Cardiac muscle cell (in vitro differentiated cells and primary cell): ENCODE data around the gene GRM4. TPM values are rescaled to one million over a fixed set of nuclear protein-coding genes. Genes with fewer than 3 reads are reported as not detected.

Source experiments
- DNase-seq, 2 donors: peaks; one replicate each; pipeline versions ENCODE4 v3.0.0 to v3.0.0-alpha.2; 2010 to 2017; ENCODE audit warnings: low read depth in 1 of 2, low spot score in 1 of 2
- H3K27ac ChIP-seq: fragments of 200-600 bp; sonication (generic); 2 replicates; pipeline ENCODE4 v1.5.1; 2016
- H3K27me3 ChIP-seq: fragments of 200-600 bp; sonication (generic); 2 replicates; pipeline ENCODE4 v1.6.0; 2016; ENCODE audit warnings: control low read depth
- H3K36me3 ChIP-seq: fragments of 200-600 bp; sonication (generic); 2 replicates; pipeline ENCODE4 v1.5.1; 2016; ENCODE audit warnings: control low read depth
- H3K4me1 ChIP-seq: fragments of 200-600 bp; sonication (generic); 2 replicates; pipeline ENCODE4 v1.8.1; 2017; ENCODE audit warnings: low read depth, mild to moderate bottlenecking, mixed run types
- H3K4me3 ChIP-seq: fragments of 200-600 bp; sonication (generic); 2 replicates; pipeline ENCODE4 v1.5.1; 2016; ENCODE audit warnings: mild to moderate bottlenecking
- H3K9me3 ChIP-seq: fragments of 200-600 bp; sonication (generic); 2 replicates; pipeline ENCODE4 v1.5.1; 2017; ENCODE audit warnings: low read depth, mild to moderate bottlenecking, control low read depth
- CTCF ChIP-seq: IDR thresholded peaks from 2 replicates; pipeline ENCODE4 v1.5.1; 2012; ENCODE audit warnings: low read depth, mild to moderate bottlenecking, low read length
- polyA plus RNA-seq: library from polyadenylated mRNA; unstranded; fragments of >200 nt; fragmentation: Nextera tagmentation; extraction: Ambion mirVana; gene quantifications from 2 replicates; pipeline ENCODE4 v1.2.1, GENCODE V29; 2016
- total RNA-seq: library from RNA; depleted of rRNA; stranded (reverse); fragments of >200 nt; gene quantifications from 2 replicates; pipeline ENCODE4 v1.2.3, GENCODE V29; 2016

GRM4 gene
- total and polyA plus RNA-seq, 2 experiments from 2014 or later, result 0.31 to 0.42 TPM

- Histone ChIP-seq H3K27me3 (no peaks in the 10 kb centered on the region), H3K4me1 (no peaks in the 10 kb centered on the region), H3K27ac (no peak overlapping the region), H3K4me3 (no peak overlapping the region), H3K9me3 (no peaks in the 10 kb centered on the region), H3K36me3 (no peaks in the 10 kb centered on the region)
- no peak for DNase-seq
- no peak for TF ChIP-seq CTCF
Measured at GRCh38 chr6:34052071-34052825, 93.6 kb downstream of the GRM4 start.

GRCh38 chr6:34051331-34051919, 94.5 kb downstream of the GRM4 start:
- no peak overlapping the region for H3K4me3 ChIP-seq
- DNase-seq, result no peak
- no peak overlapping the region for H3K27ac ChIP-seq
- H3K27me3 ChIP-seq, result no peaks in the 10 kb centered on the region
- H3K36me3 ChIP-seq, result no peaks in the 10 kb centered on the region
- no peaks in the 10 kb centered on the region for H3K4me1 ChIP-seq
- TF ChIP-seq CTCF, result no peak
- H3K9me3 ChIP-seq, result no peaks in the 10 kb centered on the region

GRCh38 chr6:34050691-34051090, 95.2 kb downstream of the GRM4 start:
- H3K4me1 ChIP-seq, result no peaks in the 10 kb centered on the region
- DNase-seq, result no peak
- H3K27me3 ChIP-seq, result no peaks in the 10 kb centered on the region
- no peaks in the 10 kb centered on the region for H3K36me3 ChIP-seq
- TF ChIP-seq CTCF, result no peak
- no peak overlapping the region for H3K4me3 ChIP-seq
- H3K9me3 ChIP-seq, result no peaks in the 10 kb centered on the region
- H3K27ac ChIP-seq, result no peak overlapping the region

GRCh38 chr6:34049395-34050342, 96.2 kb downstream of the GRM4 start:
- DNase-seq, result no peak
- TF ChIP-seq CTCF, result no peak
- Histone ChIP-seq H3K27me3 (no peaks in the 10 kb centered on the region), H3K27ac (no peak overlapping the region), H3K4me3 (no peak overlapping the region), H3K36me3 (no peaks in the 10 kb centered on the region), H3K9me3 (no peaks in the 10 kb centered on the region), H3K4me1 (no peaks in the 10 kb centered on the region)
